Endometrium (tissue), 2 donors: ENCODE data around the gene ATP6V1F.

Experiments used
- FAIRE-seq: peaks from 2 replicates; lab custom pipeline; 2012; peaks lifted over from hg19 to GRCh38; lab: Jason Lieb, UNC
- donor health status: control.
- donor health status: control.

Gene ATP6V1F

GRCh38 chr7:128884561-128885369 lies 22.1 kb downstream of the ATP6V1F start:
- no peak for FAIRE-seq

GRCh38 chr7:128885370-128886187 lies 22.9 kb downstream of the ATP6V1F start:
- no peak for FAIRE-seq

GRCh38 chr7:128886391-128887168 lies 23.9 kb downstream of the ATP6V1F start:
- no peak for FAIRE-seq

- FAIRE-seq = no peak
Measured at GRCh38 chr7:128887169-128888038, 24.7 kb downstream of the ATP6V1F start.

GRCh38 chr7:128888039-128888755 lies 25.5 kb downstream of the ATP6V1F start:
- no peak for FAIRE-seq

- FAIRE-seq = no peak
Measured at GRCh38 chr7:128888756-128889095, 26.1 kb downstream of the ATP6V1F start.

- FAIRE-seq = no peak
Measured at GRCh38 chr7:128889121-128889520, 26.5 kb downstream of the ATP6V1F start.

GRCh38 chr7:128890306-128891109 lies 27.9 kb downstream of the ATP6V1F start:
- FAIRE-seq = no peak

- FAIRE-seq = no peak
Measured at GRCh38 chr7:128891110-128891941, 28.7 kb downstream of the ATP6V1F start.

- no peak for FAIRE-seq
Measured at GRCh38 chr7:128891942-128892269, 29.2 kb downstream of the ATP6V1F start.

- FAIRE-seq = no peak
Measured at GRCh38 chr7:128892521-128893250, 30.0 kb downstream of the ATP6V1F start.

- FAIRE-seq = no peak
Measured at GRCh38 chr7:128893251-128894100, 30.8 kb downstream of the ATP6V1F start.

GRCh38 chr7:128894101-128894440 lies 31.4 kb downstream of the ATP6V1F start:
- no peak for FAIRE-seq

GRCh38 chr7:128895320-128895719 lies 32.7 kb downstream of the ATP6V1F start:
- FAIRE-seq = no peak

- FAIRE-seq = no peak
Measured at GRCh38 chr7:128899392-128899791, 36.7 kb downstream of the ATP6V1F start.

GRCh38 chr7:128900237-128900636 lies 37.6 kb downstream of the ATP6V1F start:
- no peak for FAIRE-seq

- no peak for FAIRE-seq
Measured at GRCh38 chr7:128902761-128903585, 40.3 kb downstream of the ATP6V1F start.
